NCI-H1105 treated with DMSO at 0.1 percent for 48 hours (cell line): ENCODE measurements around the gene UBASH3B.
"Not testable (repeated sequence)": the region's sequence is repeated elsewhere in the genome, so short reads cannot be mapped to it uniquely, and the experiment has no call there.

ENCODE experiments used
- DNase-seq: peaks from one replicate; lab custom pipeline; 2025; lab: John Stamatoyannopoulos, UW

The UBASH3B gene

GRCh38 chr11:122852074-122852795 is 196.7 kb downstream of the UBASH3B start:
- DNase-seq, result no peak

DNA sequence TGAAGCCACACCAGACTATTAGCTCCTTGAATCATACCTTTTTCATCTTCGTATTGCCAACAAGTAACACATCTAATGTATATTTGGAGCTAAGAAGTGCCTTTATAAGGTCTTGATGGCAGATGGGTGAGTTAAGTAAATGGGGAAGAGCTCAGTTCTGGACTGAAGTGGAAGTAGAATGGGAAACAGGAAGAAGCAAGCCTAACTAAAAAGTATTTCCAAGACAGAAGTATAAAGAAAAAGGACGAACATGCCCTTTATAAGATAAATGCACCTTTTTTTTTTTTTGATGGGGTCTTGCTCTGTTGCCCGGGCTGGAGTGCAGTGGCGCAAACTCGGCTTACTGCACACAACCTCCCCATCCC is 197.3 kb downstream of the UBASH3B start:
- no peak for DNase-seq

- DNase-seq, result no peak
Observed at GRCh38 chr11:122853261-122853660, 197.7 kb downstream of the UBASH3B start.

DNA sequence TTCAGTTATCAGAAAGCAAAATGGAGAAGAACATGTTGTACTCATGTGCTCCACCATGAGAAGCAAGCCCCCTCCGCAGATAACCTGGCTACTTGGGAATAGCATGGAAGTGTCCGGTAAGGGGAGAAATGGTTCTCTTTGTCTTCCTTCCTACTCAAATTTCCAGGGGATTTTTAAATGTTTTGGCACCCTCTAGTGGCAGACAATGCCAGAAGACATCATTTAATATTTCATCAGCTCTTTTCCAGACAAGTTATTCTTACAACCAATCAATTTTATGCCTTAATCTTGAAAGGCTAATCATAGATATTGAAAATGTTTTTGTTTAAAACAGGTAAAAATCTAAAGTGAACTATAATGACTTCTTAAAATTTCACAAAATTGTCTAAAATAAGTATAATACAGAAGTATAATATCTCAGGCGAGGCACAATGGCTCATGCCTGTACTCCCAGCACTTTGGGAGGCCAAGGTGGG is 198.5 kb downstream of the UBASH3B start:
- DNase-seq, result peak; percentile 94

DNA sequence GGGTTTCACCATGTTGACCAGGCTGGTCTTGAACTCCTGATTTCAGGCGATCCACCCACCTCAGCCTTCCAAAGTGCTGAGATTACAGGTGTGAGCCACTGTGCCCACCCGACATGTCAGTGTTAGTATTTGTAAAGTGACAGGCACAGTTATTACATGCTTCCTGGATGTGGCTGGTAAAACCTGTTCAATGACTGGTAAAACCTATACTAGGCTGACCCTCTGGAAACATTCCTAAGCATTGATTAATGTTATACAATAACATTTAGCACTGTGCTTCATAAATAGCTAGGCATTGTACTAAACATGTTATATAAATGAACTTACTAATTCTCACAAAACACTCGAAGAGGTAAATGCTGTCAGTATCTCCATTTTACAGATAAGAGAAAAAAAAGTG is 206.1 kb downstream of the UBASH3B start:
- no peak for DNase-seq

DNA sequence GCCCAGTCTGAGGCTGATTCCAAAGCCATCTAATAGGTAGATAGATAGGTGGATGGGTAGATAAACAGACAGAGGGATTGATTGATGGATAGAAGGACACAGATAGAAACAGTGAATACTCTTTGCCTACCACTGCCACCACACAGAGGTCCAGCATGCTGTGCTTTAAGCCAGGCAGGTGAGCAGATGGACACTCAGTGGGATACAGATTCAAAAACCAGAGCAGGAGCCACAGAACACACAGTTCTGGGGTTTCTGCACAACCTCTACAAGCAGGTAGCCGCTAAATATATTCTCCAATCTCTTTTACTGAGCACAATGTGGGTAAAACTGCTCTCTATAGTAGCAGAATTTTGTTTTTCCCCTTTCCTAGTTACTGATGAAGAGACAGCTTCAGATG is 206.6 kb downstream of the UBASH3B start:
- DNase-seq, result no peak

DNA sequence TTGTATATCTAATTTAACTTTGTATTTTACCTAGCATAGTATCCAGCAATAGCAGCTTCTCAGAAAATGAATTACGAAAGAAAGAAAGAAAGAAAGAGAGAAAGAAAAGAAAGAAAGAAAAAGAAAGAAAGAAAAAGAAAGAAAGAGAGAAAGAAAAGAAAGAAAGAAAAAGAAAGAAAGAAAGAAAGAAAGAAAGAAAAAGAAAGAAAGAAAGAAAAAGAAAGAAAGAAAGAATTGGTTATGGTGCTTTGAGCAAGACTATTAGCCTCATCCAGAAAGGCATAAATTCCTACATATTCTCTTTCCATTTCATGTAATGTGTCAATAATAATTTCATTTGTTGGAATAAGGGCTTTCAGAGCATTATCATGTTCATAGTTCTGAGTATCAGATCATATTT is 207.6 kb downstream of the UBASH3B start:
- DNase-seq, result not testable (repeated sequence)

- peak; percentile 67 for DNase-seq
Observed at GRCh38 chr11:122863704-122864326, 208.3 kb downstream of the UBASH3B start.
